H1 (cell line): Measurements from ENCODE around the gene TBC1D22A.

ENCODE experiments used
- ASH2L ChIP-seq: fragments of 200-600, 300-600 bp; sonication (generic); IDR thresholded peaks from one replicate; pipeline ENCODE4 v1.7.1; 2017; ENCODE audit warnings: low read length
- ATF2 ChIP-seq: IDR thresholded peaks from 2 replicates; pipeline ENCODE4 v1.6.1; 2012; ENCODE audit warnings: low read length, inconsistent platforms
- CTCF ChIP-seq, 3 experiments: IDR thresholded peaks; 1 replicate in 2 of 3; 2 replicates in 1 of 3; pipeline versions ENCODE4 v1.5.1 to v1.6.1; 2011; ENCODE audit warnings: low read length in 3 of 3, mild to moderate bottlenecking in 3 of 3, inconsistent platforms in 2 of 3, low read depth in 1 of 3, moderate library complexity in 1 of 3; ENCODE audit not compliant: insufficient read depth in 1 of 3; ENCODE audit errors: control extremely low read depth in 1 of 3
- FOSL1 ChIP-seq: IDR thresholded peaks from 2 replicates; pipeline ENCODE4 v1.6.1; 2011; ENCODE audit warnings: mild to moderate bottlenecking, low read depth, low read length, moderate library complexity; ENCODE audit not compliant: insufficient read depth
- GTF2F1 ChIP-seq: IDR thresholded peaks from 2 replicates; pipeline ENCODE4 v1.6.1; 2012; ENCODE audit warnings: low read depth, low read length, improper control_type of control experiment, borderline replicate concordance
- HDAC6 ChIP-seq: IDR thresholded peaks from one replicate; pipeline ENCODE4 v1.7.1; 2012; ENCODE audit warnings: low read depth, mild to moderate bottlenecking, inconsistent platforms, low read length, moderate library complexity
- JUN ChIP-seq: IDR thresholded peaks from 2 replicates; pipeline ENCODE4 v1.6.1; 2011; ENCODE audit warnings: low read depth, mild to moderate bottlenecking, improper control_type of control experiment, low read length
- POLR2A ChIP-seq, 2 experiments: IDR thresholded peaks; 1 replicate in 1 of 2; 2 replicates in 1 of 2; pipeline ENCODE4 v1.6.1; 2011; ENCODE audit warnings: low read depth in 2 of 2, low read length in 2 of 2, mild to moderate bottlenecking in 2 of 2; ENCODE audit errors: control extremely low read depth in 1 of 2
- POLR2AphosphoS5 ChIP-seq: IDR thresholded peaks from 2 replicates; pipeline ENCODE4 v1.6.1; 2011; ENCODE audit warnings: low read depth, low read length
- RAD21 ChIP-seq, 2 experiments: IDR thresholded peaks in 1 of 2; conservative IDR thresholded peaks in 1 of 2; 2 replicates each; pipeline ENCODE4 v1.6.1; 2011; ENCODE audit warnings: low read depth in 2 of 2, low read length in 2 of 2, improper control_type of control experiment in 1 of 2, inconsistent platforms in 1 of 2, mild to moderate bottlenecking in 1 of 2, moderate library complexity in 1 of 2
- RNF2 ChIP-seq: fragments of 200-900, 300-1000 bp; sonication (generic); IDR thresholded peaks from 2 replicates; pipeline ENCODE4 v1.7.1; 2016; ENCODE audit warnings: borderline replicate concordance, low read depth, mild to moderate bottlenecking, antibody characterized with exemption, low read length; ENCODE audit not compliant: poor library complexity, severe bottlenecking; ENCODE audit errors: missing control alignments
- TAF1 ChIP-seq: IDR thresholded peaks from 2 replicates; pipeline ENCODE4 v1.6.1; 2011; ENCODE audit warnings: mild to moderate bottlenecking, low read depth, low read length
- USF2 ChIP-seq: IDR thresholded peaks from 2 replicates; pipeline ENCODE4 v1.6.1; 2011; ENCODE audit warnings: low read length, improper control_type of control experiment

GRCh38 chr22:46823654-46824053, 61.2 kb downstream of the TBC1D22A start:
- TF ChIP-seq TAF1 (no peak), USF2 (no peak), GTF2F1 (no peak), POLR2AphosphoS5 (no peak), CTCF (IDR thresholded peaks at IDR 0.05; ENCODE audit: control extremely low read depth in 1 of 3, insufficient read depth in 1 of 3, low read depth in 1 of 3, low read length in 3 of 3) (no peak), POLR2A (IDR thresholded peaks at IDR 0.05; ENCODE audit: control extremely low read depth in 1 of 2, low read depth in 2 of 2, low read length in 2 of 2) (no peak), FOSL1 (no peak), RAD21 (IDR thresholded peaks at IDR 0.05 in 1 of 2, conservative IDR thresholded peaks at IDR 0.05 in 1 of 2; ENCODE audit: low read depth in 2 of 2, low read length in 2 of 2) (no peak), ASH2L (no peak), RNF2 (no peak), HDAC6 (no peak), ATF2 (no peak), JUN (no peak)
